Raji (cell line): ENCODE results near the gene UNC5A.

Source experiments
- POLR2A ChIP-seq: IDR thresholded peaks from 2 replicates; pipeline ENCODE4 v1.6.1; 2011; ENCODE audit warnings: low read depth, low read length, control low read depth; ENCODE audit not compliant: insufficient read depth

The UNC5A gene

GRCh38 chr5:176894298-176894697 is 83.9 kb downstream of the UNC5A start:
- no peak for TF ChIP-seq POLR2A

- TF ChIP-seq POLR2A = no peak
Observed at GRCh38 chr5:176895831-176896230, 85.5 kb downstream of the UNC5A start.

- TF ChIP-seq POLR2A = no peak
Observed at GRCh38 chr5:176897263-176897662, 86.9 kb downstream of the UNC5A start.

GRCh38 chr5:176899296-176899891 is 89.0 kb downstream of the UNC5A start, which contains the start of gene HK3:
Gene HK3, minus strand, starts transcription at chr5:176899346. Its CDS starts 3,187 bp downstream, at chr5:176896159.
- TF ChIP-seq POLR2A = no peak

- no peak for TF ChIP-seq POLR2A
Observed at GRCh38 chr5:176899946-176900779, 89.8 kb downstream of the UNC5A start.

- TF ChIP-seq POLR2A = no peak
Observed at GRCh38 chr5:176900780-176901204, 90.4 kb downstream of the UNC5A start.

GRCh38 chr5:176901260-176902101 is 91.1 kb downstream of the UNC5A start:
- no peak for TF ChIP-seq POLR2A

GRCh38 chr5:176902102-176902814 is 91.9 kb downstream of the UNC5A start:
- TF ChIP-seq POLR2A = no peak

GRCh38 chr5:176902911-176903664 is 92.7 kb downstream of the UNC5A start:
- no peak for TF ChIP-seq POLR2A

GRCh38 chr5:176904276-176904675 is 93.9 kb downstream of the UNC5A start:
- TF ChIP-seq POLR2A = no peak

GRCh38 chr5:176906126-176906525 is 95.8 kb downstream of the UNC5A start:
- TF ChIP-seq POLR2A = no peak

GRCh38 chr5:176906796-176907195 is 96.4 kb downstream of the UNC5A start:
- no peak for TF ChIP-seq POLR2A

- no peak for TF ChIP-seq POLR2A
Observed at GRCh38 chr5:176908675-176909368, 98.5 kb downstream of the UNC5A start.

- TF ChIP-seq POLR2A = no peak
Observed at GRCh38 chr5:176912115-176912514, 101.8 kb downstream of the UNC5A start.

- no peak for TF ChIP-seq POLR2A
Observed at GRCh38 chr5:176915906-176916305, 105.5 kb downstream of the UNC5A start.
